ENCODE data around the gene NUDT22.

The NUDT22 gene

GRCh38 chr11:64276653-64277431 lies 50.8 kb downstream of the NUDT22 start:
- no peak for TF ChIP-seq CTCF (IDR thresholded peaks at IDR 0.05; ENCODE audit: borderline replicate concordance, control extremely low read depth, extremely low read depth, insufficient read depth, missing control alignments)
- no peak for DNase-seq (ENCODE audit: low spot score)
- in situ Hi-C loops (cut with MboI; ENCODE audit: low sequenced_read_pairs, unreplicated experiment), result loop anchor here (25.0 kb wide), 1 partner anchor 290 kb away; the partner anchor contains the start of gene OTUB1

GRCh38 chr11:64278576-64279190 lies 52.6 kb downstream of the NUDT22 start:
- TF ChIP-seq CTCF (IDR thresholded peaks at IDR 0.05; ENCODE audit: borderline replicate concordance, control extremely low read depth, extremely low read depth, insufficient read depth, missing control alignments), result no peak
- DNase-seq (ENCODE audit: low spot score), result no peak
- in situ Hi-C loops (cut with MboI; ENCODE audit: low sequenced_read_pairs, unreplicated experiment), result loop anchor here (25.0 kb wide), 1 partner anchor 291 kb away; the partner anchor contains the start of gene OTUB1

All from GM13976 (cell line).